Measurements from ENCODE around the gene GXYLT2.

DNA sequence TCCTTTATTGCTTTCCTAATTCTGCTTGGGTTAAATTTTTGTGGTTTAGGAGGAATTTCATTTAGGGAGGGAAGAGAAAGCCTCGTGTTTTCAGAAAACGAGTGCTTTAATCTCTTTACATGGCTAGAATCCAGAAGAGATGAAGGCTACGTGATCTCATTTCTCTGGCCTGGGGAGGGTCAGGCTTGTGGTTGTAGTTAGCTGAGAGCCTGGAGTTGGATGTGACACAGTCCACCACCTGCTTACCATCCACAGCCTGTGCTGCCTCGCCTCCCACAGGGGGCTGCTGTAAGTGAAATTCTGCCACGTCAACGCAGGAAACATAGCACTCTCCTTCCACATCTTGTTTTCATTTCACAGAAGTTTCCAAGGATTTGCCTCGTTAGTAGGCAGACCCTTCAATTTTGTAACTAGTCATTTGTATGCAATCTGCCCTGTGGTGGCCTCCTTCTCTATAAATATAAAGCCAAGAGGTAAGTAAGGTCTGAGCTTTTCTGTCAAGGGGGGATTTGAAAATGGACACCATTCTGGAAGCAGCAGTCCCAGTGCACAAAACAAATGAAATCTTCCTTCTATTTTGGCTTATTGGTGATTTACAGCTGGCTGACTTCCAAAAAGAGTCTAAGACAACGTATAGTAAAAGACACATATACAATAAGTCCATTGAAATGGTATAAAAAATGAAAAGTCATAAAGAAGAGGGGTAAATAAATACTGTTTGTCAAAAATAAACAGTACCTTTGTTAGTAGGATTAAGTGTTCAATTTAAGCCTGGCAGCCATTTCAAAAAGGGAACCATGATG, 3.4 kb downstream of the GXYLT2 start:
- TF ChIP-seq, protein P1, sequence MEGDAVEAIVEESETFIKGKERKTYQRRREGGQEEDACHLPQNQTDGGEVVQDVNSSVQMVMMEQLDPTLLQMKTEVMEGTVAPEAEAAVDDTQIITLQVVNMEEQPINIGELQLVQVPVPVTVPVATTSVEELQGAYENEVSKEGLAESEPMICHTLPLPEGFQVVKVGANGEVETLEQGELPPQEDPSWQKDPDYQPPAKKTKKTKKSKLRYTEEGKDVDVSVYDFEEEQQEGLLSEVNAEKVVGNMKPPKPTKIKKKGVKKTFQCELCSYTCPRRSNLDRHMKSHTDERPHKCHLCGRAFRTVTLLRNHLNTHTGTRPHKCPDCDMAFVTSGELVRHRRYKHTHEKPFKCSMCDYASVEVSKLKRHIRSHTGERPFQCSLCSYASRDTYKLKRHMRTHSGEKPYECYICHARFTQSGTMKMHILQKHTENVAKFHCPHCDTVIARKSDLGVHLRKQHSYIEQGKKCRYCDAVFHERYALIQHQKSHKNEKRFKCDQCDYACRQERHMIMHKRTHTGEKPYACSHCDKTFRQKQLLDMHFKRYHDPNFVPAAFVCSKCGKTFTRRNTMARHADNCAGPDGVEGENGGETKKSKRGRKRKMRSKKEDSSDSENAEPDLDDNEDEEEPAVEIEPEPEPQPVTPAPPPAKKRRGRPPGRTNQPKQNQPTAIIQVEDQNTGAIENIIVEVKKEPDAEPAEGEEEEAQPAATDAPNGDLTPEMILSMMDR (IDR thresholded peaks at IDR 0.05) = no peak
- TF ChIP-seq POLR2A (IDR thresholded peaks at IDR 0.05) = no peak
